ENCODE data around the gene MYL6. TPM values are rescaled to one million over a fixed set of nuclear protein-coding genes. Genes with fewer than 3 reads are reported as not detected.

MYL6 gene
- total and polyA plus RNA-seq, 9 of the 15 experiments (the other 6 are each of a cell fraction or from before 2014, with no cell fraction given), result 557 to 1,664 (median 958) TPM

DNA sequence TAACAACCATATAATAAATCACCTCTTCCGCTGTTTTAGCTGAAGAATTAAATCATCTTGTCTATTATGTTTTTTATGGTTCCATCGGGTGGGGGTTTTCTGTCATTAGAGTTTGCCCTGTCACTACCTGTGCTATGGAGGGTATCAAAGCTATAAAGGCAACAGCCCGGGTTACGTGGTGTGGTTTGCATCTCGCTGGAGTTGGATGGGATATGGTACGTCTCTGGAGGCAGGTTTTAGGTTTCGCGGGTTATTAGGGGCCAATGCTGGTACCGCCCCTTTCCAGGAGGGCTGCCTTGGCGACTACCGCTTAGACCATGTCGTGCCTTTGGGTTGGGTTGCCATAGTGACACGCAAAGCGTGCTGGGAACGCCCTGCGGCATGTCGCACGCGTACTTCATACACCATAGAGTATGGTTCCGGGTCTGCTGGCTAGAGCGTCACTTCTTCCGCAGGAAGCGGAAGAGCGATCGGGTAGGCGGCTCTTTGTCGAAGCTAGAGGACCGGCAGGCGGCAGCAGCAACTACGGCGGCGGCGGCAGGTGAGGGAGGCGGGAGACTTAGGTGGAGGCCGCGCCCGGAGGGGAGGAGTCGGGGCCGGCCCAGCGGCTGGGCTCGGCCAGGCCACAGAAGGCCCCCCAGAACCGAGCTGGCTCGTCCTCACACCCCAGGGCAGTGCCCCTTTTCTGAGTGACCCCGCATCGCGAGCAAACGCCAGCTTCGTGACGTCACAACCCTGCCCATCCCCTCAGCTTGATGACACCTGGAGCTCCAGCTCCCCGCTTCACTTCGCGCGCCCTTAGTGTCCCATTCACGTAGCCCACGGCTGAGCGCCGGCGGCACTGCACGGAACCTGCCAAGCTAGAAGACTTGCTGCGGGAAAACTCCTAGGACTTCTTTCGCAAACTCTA lies 40.1 kb upstream of the MYL6 start, which contains the start of gene ZC3H10 (continued):
- TF ChIP-seq, protein P1, sequence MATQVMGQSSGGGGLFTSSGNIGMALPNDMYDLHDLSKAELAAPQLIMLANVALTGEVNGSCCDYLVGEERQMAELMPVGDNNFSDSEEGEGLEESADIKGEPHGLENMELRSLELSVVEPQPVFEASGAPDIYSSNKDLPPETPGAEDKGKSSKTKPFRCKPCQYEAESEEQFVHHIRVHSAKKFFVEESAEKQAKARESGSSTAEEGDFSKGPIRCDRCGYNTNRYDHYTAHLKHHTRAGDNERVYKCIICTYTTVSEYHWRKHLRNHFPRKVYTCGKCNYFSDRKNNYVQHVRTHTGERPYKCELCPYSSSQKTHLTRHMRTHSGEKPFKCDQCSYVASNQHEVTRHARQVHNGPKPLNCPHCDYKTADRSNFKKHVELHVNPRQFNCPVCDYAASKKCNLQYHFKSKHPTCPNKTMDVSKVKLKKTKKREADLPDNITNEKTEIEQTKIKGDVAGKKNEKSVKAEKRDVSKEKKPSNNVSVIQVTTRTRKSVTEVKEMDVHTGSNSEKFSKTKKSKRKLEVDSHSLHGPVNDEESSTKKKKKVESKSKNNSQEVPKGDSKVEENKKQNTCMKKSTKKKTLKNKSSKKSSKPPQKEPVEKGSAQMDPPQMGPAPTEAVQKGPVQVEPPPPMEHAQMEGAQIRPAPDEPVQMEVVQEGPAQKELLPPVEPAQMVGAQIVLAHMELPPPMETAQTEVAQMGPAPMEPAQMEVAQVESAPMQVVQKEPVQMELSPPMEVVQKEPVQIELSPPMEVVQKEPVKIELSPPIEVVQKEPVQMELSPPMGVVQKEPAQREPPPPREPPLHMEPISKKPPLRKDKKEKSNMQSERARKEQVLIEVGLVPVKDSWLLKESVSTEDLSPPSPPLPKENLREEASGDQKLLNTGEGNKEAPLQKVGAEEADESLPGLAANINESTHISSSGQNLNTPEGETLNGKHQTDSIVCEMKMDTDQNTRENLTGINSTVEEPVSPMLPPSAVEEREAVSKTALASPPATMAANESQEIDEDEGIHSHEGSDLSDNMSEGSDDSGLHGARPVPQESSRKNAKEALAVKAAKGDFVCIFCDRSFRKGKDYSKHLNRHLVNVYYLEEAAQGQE (IDR thresholded peaks at IDR 0.05; ENCODE audit: borderline replicate concordance), result peak; percentile 19; the same call in 1 of the 2 replicates
- TF ChIP-seq, protein P1 (CRISPR knock-in tag; IDR thresholded peaks at IDR 0.05; ENCODE audit: low read depth), result peak; percentile 44; the same call in 1 of the 2 replicates
- TF ChIP-seq, protein P2, sequence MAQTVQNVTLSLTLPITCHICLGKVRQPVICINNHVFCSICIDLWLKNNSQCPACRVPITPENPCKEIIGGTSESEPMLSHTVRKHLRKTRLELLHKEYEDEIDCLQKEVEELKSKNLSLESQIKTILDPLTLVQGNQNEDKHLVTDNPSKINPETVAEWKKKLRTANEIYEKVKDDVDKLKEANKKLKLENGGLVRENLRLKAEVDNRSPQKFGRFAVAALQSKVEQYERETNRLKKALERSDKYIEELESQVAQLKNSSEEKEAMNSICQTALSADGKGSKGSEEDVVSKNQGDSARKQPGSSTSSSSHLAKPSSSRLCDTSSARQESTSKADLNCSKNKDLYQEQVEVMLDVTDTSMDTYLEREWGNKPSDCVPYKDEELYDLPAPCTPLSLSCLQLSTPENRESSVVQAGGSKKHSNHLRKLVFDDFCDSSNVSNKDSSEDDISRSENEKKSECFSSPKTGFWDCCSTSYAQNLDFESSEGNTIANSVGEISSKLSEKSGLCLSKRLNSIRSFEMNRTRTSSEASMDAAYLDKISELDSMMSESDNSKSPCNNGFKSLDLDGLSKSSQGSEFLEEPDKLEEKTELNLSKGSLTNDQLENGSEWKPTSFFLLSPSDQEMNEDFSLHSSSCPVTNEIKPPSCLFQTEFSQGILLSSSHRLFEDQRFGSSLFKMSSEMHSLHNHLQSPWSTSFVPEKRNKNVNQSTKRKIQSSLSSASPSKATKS (CRISPR knock-in tag; IDR thresholded peaks at IDR 0.05), result 0 out of 2 replicates have a peak, but pooled peaks have one; percentile 56
- TF ChIP-seq, protein P3, sequence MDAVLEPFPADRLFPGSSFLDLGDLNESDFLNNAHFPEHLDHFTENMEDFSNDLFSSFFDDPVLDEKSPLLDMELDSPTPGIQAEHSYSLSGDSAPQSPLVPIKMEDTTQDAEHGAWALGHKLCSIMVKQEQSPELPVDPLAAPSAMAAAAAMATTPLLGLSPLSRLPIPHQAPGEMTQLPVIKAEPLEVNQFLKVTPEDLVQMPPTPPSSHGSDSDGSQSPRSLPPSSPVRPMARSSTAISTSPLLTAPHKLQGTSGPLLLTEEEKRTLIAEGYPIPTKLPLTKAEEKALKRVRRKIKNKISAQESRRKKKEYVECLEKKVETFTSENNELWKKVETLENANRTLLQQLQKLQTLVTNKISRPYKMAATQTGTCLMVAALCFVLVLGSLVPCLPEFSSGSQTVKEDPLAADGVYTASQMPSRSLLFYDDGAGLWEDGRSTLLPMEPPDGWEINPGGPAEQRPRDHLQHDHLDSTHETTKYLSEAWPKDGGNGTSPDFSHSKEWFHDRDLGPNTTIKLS (IDR thresholded peaks at IDR 0.05; ENCODE audit: borderline replicate concordance, low read depth), result peak; percentile 80; the same call in 1 of the 2 replicates
- TF ChIP-seq RBM14 (IDR thresholded peaks at IDR 0.05; ENCODE audit: borderline replicate concordance, insufficient read depth, low read depth, low read length) (no peak), CHD2 (IDR thresholded peaks at IDR 0.05; ENCODE audit: low read depth, low read length) (peak; percentile 82), MEIS2 (IDR thresholded peaks at IDR 0.05; ENCODE audit: partially characterized antibody) (peak; percentile 6)

Measured in K562 (cell line).